Lower lobe of right lung (tissue), 2 donors: ENCODE results near the gene HOXD9. TPM values are rescaled to one million over a fixed set of nuclear protein-coding genes. Genes with fewer than 3 reads are reported as not detected.

Experiments used
- ATAC-seq, 2 donors: fragments of 200-7000 bp; cut with Tn5 transposase; one replicate each; pipeline ENCODE4 v1.9.1; 2020 to 2022; ENCODE audit warnings: mild to moderate bottlenecking in 2 of 2, moderate library complexity in 2 of 2
- DNase-seq: peaks from one replicate; pipeline ENCODE4 v3.0.0-alpha.2; 2020
- H3K27ac ChIP-seq: fragments of 200-600 bp; one replicate; pipeline ENCODE4 v1.8.0; 2022
- H3K27me3 ChIP-seq: fragments of 200-600 bp; one replicate; pipeline ENCODE4 v1.8.0; 2022; ENCODE audit warnings: low read depth
- H3K36me3 ChIP-seq: fragments of 200-600 bp; one replicate; pipeline ENCODE4 v1.8.0; 2022; ENCODE audit warnings: mild to moderate bottlenecking
- H3K4me1 ChIP-seq: fragments of 200-600 bp; one replicate; pipeline ENCODE4 v1.8.0; 2022
- H3K4me3 ChIP-seq: fragments of 200-600 bp; one replicate; pipeline ENCODE4 v1.8.0; 2022; ENCODE audit warnings: mild to moderate bottlenecking
- H3K9me3 ChIP-seq: fragments of 200-600 bp; one replicate; pipeline ENCODE4 v1.8.0; 2022
- CTCF ChIP-seq: fragments of 200-600 bp; IDR thresholded peaks from one replicate; pipeline ENCODE4 v1.8.0; 2022; ENCODE audit warnings: antibody characterized with exemption, mild to moderate bottlenecking
- intact Hi-C: fragments of 100-400 bp; cut with DNase I; formaldehyde crosslinking; loops from one replicate; pipeline ENCODE4 v1.11.0; 2022
- total RNA-seq: library from RNA; stranded (reverse); fragmentation: NEBNext Ultra II Directional; extraction: Animal tissue kit (Norgen Biotek cat#: 25700); gene quantifications from one replicate; pipeline ENCODE4 v1.2.1, GENCODE V29; 2021
- donor health status: DM: no; HTN: yes; CAD: no; lungs with severe emphysema.

Gene HOXD9
- total RNA-seq, 1 donor from 2014 or later: 0.86 TPM

DNA sequence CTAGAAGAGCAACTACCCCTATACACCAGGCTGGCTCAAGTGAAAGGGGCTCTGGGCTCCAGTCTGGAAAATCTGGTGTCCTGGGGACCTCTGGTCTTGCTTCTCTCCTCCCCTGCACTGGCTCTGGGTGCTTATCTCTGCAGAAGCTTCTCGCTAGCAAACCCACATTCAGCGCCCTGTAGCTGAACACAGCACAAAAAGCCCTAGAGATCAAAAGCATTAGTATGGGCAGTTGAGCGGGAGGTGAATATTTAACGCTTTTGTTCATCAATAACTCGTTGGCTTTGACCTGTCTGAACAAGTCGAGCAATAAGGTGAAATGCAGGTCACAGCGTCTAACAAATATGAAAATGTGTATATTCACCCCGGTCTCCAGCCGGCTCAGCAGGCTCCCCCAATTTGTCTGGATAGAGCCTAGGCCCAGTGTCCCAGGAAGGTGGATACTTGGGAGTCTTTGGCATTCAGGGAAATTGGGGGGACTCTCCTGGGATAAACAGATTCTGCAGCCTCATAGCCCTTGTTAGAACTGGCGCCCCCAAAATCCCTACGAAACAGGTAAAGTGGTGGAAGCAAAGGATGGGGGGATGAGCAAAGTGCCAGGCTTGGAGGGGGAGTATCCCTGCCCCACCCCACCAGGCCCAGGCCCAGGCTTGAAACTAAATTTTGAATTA is 26.4 kb downstream of the HOXD9 start:
- ATAC-seq: no peak

DNA sequence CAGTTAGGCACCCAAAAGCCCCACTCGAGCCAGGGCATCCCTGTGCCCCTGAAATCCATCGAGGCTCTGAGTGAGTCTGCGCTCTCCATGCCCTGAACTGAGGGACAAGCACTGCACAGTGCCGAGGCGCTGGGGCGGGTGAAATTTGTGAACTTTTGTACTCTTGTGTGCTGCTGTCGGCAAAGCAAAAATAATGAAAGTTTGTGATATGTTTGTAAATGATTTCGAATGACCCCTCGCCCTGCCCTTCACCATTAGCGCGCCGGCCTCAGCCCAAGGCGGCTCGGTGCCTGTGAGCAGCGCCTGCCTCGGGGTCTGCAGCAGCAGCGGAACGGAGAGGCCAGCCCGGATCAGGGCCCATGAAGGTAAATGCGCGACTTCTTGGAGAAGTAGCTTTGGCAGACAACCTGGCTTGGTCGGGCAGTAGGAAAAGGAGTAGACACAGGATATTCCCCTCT is 27.0 kb downstream of the HOXD9 start:
- H3K36me3 ChIP-seq: no peaks in the 10 kb centered on the region
- peaks cover 99% of the 10 kb centered on the region for H3K27me3 ChIP-seq
- ATAC-seq (no peak), DNase-seq (no peak)
- intact Hi-C loops: loop anchor here (10.0 kb wide), 1 partner anchor 305 kb away; no protein-coding TSS in a partner anchor
- H3K9me3 ChIP-seq: no peaks in the 10 kb centered on the region
- no peak for TF ChIP-seq CTCF
- H3K4me1 ChIP-seq: peaks cover 10% of the 10 kb centered on the region
- no peak overlapping the region for H3K4me3 ChIP-seq
- no peak overlapping the region for H3K27ac ChIP-seq

More for the DNA sequence above, 26.4 kb downstream of the HOXD9 start:
- no peaks in the 10 kb centered on the region for H3K36me3 ChIP-seq
- no peak for DNase-seq
- no peak overlapping the region for H3K4me3 ChIP-seq
- peaks cover 10% of the 10 kb centered on the region for H3K4me1 ChIP-seq
- H3K27me3 ChIP-seq: peaks cover 99% of the 10 kb centered on the region
- intact Hi-C loops: loop anchor here (10.0 kb wide), 1 partner anchor 306 kb away; no protein-coding TSS in a partner anchor
- no peak overlapping the region for H3K27ac ChIP-seq
- H3K9me3 ChIP-seq: no peaks in the 10 kb centered on the region
- TF ChIP-seq CTCF: no peak

GRCh38 chr2:176149939-176150583 is 27.5 kb downstream of the HOXD9 start:
- H3K36me3 ChIP-seq: no peaks in the 10 kb centered on the region
- peaks cover 99% of the 10 kb centered on the region for H3K27me3 ChIP-seq
- ATAC-seq: no peak
- no peaks in the 10 kb centered on the region for H3K9me3 ChIP-seq
- H3K4me1 ChIP-seq: peaks cover 10% of the 10 kb centered on the region
- no peak for DNase-seq
- H3K4me3 ChIP-seq: no peak overlapping the region
- H3K27ac ChIP-seq: no peak overlapping the region
- no peak for TF ChIP-seq CTCF
- intact Hi-C loops: loop anchor here (10.0 kb wide), 1 partner anchor 305 kb away; no protein-coding TSS in a partner anchor

GRCh38 chr2:176150584-176151441 is 28.3 kb downstream of the HOXD9 start:
- intact Hi-C loops: no loop called here
- Histone ChIP-seq H3K27me3 (peaks cover 100% of the 10 kb centered on the region), H3K4me3 (no peak overlapping the region), H3K9me3 (no peaks in the 10 kb centered on the region), H3K4me1 (peaks cover 10% of the 10 kb centered on the region), H3K27ac (no peak overlapping the region), H3K36me3 (no peaks in the 10 kb centered on the region)
- TF ChIP-seq CTCF: no peak
- DNase-seq (no peak), ATAC-seq (no peak)
